Stimulated activated CD4-positive, alpha-beta T cell treated with anti-CD3 and anti-CD28 coated beads, Interleukin-1b, Interleukin-23, amount 100 ng/mL, for 48 hours (primary cell): ENCODE data around the gene BAZ1B.
"Not testable (repeated sequence)": the region's sequence is repeated elsewhere in the genome, so short reads cannot be mapped to it uniquely, and the experiment has no call there.

Experiments used
- DNase-seq: peaks from one replicate; pipeline ENCODE4 v3.0.0-alpha.2; 2020

Gene BAZ1B

GRCh38 chr7:73503229-73503628, 18.9 kb downstream of the BAZ1B start:
- DNase-seq = no peak

DNA sequence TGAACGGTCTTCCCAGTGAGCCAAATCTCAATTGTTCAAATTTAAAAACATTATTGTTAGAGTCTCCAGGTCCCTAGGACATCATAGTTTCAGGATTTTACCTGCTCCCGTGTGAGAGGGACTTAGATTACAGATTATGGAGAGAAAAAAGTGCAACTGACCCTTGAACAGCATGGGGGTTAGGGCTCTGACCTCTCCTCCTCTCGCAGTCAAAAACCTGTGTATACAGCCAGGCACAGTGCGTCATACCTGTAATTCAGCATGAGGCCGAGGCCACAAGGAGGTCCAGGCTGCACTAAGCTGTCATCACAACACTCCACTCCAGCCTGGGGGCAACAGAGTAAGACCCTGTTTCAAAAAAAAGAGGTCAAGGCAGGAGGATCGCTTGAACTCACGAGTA, 25.5 kb downstream of the BAZ1B start:
- no peak for DNase-seq

DNA sequence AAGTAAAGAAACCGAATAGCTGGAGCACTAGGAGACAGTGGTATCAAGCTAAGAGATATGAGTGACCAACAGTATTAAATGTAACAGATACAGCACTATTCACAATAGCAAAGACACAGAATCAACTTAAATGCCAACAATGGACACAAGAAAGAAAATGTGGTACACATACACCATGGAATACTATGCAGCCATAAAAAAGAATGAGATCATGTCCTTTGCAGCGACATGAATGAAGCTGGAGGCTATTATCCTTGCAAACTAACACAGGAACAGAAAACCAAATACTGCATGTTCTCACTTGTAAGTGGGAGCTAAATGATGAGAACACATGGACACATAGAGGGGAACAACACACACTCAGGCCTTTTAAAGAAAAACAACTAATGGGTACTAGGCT, 26.6 kb downstream of the BAZ1B start:
- DNase-seq = not testable (repeated sequence)

DNA sequence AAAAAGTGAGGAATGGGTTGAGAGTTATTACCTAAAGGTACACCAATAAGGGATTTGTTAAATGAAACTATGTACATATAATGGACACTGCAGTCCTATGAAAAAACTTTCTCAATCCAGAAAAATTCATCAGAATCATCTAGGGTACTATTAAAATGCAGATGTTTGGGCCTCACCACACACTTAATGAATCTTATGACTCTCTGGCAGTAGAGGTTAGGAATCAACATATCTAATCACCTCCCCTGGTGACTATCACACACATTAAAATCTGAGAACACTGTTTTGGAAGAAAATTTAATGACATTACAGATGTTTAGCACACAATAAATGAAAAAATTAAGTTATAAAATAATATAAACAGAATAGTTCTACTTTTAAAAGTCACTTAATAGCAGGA, 32.1 kb downstream of the BAZ1B start:
- DNase-seq = no peak

GRCh38 chr7:73487486-73487885, 34.6 kb downstream of the BAZ1B start:
- DNase-seq = no peak

DNA sequence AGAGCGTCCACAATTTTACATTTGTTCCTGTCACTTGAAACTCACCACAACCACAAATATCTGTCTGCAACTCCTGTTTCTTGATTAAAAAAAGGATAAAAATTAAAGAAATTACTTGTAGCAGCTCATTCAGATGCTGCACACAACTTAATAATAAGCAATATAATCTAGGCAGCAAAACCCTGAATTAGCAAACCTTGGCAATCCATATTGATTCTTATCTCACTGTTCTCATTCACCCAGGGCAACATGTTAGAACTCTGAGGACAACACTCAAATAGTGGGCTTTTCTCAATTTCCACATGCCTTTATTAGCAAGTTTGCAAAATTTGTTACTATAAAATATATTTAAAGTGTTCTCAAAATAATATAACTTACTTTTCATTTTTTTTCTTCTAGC, 38.9 kb downstream of the BAZ1B start:
- no peak for DNase-seq

- DNase-seq = no peak
Observed at GRCh38 chr7:73482746-73483145, 39.3 kb downstream of the BAZ1B start.

- not testable (repeated sequence) for DNase-seq
Observed at GRCh38 chr7:73481521-73481920, 40.6 kb downstream of the BAZ1B start.

DNA sequence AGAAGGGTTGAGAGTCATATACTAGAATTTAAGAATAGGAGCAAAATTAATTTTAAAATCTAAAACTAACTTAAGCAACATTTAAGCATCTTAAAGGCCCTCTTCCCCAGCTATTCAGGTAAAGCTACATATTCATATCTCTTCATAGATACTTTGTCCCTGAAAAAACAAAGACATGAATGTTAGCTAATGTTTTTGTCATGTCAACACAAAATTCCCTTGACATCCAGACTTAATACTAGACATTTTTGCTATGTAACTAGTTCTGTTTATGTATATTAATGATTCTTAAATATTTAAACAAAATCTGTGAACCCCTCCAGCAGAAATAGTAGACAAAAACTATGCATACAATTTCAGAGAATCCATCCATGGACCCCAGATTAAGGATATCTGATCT, 43.5 kb downstream of the BAZ1B start:
- no peak for DNase-seq

DNA sequence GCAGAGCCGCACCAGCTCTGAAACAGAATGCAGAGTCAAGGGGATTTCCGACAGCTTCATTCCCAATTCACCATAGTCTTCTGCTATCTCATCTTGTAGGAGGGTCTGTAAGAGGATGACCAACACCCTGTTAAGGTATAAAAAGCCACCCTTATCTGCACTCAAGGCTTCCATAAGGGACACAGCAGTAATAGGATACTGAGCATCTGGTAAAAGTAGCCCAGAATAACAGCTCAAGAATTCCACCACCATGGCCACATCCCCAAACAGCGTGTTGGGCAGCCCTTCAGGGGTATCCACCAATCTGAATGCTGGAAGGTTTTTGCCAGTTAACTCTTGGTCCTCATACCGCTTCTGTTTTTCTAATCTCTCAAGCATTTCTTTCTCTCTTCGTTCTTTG, 44.7 kb downstream of the BAZ1B start:
- no peak for DNase-seq

- no peak for DNase-seq
Observed at GRCh38 chr7:73470208-73470607, 51.9 kb downstream of the BAZ1B start.

- not testable (repeated sequence) for DNase-seq
Observed at GRCh38 chr7:73467046-73467445, 55.0 kb downstream of the BAZ1B start.

DNA sequence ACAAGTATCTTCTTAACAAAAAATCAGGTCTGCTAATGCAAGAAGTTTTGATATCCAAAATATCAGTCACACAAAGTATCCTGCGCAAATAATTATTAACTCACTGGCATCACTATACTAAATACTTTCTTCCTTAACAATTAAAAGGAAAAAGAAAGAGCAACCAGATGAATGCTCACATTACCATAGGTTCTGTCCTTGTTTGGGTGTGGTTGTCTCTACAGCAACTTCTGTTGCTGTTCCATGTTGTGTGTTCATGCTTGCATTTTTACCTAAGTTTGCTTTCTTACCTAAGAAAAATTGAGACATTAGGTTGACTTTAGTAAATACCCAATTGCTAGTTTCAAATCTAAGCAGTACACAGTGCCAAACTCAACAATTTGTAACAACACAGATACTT, 56.0 kb downstream of the BAZ1B start:
- no peak for DNase-seq

DNA sequence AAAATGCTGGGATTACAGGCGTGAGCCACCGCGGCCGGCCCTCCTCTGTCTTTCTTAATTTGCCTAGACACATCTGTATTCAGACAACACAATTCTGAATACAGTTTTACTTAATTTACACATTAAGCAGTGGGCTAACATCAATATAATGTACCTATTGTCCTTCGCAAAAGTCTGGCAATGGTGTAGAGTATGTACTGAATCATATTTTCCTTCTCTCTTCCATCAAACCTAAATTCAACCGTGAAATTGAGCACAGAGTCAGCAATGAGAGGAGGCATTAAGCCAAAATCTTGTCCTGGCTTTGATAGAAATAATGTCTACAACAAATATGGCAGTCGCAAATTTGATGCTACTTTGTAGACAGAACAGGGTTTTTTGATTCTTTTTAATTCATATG, 58.1 kb downstream of the BAZ1B start:
- DNase-seq = no peak

DNA sequence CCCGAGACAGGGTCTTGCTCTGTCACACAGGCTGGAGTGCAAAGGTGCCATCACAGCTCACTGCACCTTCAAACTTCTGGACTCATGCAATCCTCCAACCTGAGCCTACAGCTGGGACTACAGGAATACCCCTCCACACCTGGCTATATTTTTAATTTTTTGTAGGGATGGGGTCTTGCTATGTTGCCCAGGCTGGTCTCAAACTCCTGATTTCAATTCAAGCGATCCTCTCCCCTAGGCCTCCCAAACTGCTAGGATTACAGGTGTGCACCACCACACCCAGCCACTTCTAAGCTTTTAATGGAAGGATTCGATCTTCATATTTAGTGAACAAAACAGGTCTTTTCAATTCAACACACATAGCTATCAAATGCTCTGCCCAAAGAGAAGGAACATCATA, 58.8 kb downstream of the BAZ1B start:
- no peak for DNase-seq

DNA sequence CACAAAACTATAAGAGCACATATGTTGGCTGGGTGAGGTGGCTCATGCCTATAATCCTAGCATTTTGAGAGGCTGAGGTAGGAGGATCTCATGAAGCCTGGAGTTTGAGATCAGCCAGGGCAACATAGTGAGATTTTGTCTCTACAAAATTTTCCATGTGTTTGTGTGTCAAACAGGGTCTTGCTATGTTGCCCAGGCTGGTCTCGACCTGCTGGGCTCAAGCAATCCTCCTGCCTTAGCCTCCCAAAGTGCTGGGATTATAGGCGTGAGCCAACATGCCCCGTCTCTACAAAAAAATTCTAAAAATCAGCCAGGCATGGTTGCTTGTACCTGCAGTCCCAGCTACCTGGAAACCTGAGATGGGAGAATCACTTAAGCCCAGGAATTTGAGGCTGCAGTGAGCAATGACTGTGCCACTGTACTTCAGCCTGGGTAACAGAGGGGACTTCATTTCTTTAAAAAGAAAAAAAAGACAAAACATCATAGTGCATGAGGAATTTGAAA, 60.3 kb downstream of the BAZ1B start:
- DNase-seq = no peak

DNA sequence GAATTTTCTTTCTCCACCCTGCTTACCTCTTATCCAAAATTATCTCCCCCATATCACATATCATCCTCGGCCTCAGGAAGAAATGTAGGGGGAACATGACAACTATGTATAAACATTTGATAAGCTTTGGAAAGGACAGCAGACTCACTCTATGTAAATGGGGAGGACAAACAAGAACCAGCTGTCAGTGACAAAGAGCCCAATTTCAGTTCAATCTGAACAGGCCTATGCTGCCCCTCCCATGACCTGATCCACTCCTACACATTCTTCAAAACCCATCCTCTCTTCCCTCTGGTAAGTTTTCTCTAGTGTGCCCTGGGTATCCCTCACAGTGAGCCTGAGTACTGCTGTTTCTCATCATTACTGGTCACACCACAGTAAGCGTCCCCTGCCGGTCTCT, 67.7 kb downstream of the BAZ1B start:
- DNase-seq = no peak

DNA sequence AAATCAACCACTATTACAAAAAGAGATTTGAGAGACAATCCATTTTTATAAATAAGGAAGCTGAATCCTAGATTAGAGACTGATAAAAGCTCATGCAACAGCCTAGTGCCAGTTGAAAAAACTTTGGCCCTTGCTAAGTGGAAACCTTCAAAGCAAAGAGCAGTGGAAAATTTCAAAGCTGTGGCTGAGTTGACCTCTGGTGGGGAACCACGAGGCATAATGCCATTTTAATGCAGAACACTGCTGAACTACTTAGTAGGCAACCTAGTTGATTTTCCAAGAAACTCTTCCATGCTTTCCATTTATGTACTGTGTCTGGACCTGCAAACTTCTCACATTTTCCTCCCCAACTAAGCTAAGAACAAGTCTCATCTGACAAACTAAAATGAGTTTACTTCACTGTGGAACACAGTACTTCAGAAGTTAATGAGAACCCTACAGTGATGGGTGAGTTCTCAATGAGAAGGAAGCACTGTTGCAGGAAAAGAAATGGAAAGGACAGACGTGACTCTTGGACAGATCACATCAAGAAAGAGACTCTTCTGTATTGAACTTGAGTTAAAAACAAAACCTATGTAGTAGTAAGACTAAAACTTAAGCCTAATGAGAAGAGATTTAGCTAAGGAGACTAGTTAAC, 69.0 kb downstream of the BAZ1B start:
- DNase-seq = no peak

- no peak for DNase-seq
Observed at GRCh38 chr7:73451780-73452398, 70.2 kb downstream of the BAZ1B start.

DNA sequence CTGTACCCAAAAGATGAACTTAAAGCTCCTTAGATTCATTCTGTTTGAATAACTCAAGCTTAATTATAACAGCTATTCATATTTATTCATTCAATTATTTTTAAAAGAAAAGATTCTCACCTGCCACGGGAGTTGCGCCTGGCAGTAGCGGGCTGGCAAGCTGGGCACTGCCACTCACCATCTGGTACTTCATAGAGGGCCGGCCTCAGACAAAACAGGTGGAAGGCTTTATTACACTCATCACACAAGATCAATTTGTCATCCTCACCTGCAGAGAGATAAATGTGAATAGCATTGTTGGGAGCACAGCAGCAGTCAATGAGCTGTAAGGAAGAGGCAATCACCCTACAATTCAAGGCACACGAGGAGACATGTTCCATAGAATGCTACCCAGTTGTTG, 72.7 kb downstream of the BAZ1B start:
- no peak for DNase-seq

DNA sequence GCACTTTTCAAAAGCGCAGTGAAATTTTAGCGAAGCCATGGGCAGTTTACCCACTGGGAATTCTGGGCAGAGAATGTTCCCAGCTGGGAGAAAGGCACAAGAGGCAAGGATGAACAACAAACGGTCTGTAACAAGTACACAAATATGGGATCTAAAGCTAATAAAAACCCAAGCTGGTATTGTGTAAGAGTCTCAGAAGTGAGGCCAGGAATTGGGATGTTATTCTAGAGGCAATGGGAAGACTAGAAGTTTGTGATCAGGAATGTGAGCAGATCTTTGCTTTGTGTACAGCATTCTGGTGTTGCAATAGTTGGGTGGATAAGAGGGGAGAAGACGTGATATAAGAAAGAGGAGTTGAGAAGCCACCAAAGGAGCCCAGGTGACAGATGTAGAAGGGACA, 73.5 kb downstream of the BAZ1B start:
- no peak for DNase-seq

GRCh38 chr7:73447121-73447733, 74.9 kb downstream of the BAZ1B start:
- no peak for DNase-seq

DNA sequence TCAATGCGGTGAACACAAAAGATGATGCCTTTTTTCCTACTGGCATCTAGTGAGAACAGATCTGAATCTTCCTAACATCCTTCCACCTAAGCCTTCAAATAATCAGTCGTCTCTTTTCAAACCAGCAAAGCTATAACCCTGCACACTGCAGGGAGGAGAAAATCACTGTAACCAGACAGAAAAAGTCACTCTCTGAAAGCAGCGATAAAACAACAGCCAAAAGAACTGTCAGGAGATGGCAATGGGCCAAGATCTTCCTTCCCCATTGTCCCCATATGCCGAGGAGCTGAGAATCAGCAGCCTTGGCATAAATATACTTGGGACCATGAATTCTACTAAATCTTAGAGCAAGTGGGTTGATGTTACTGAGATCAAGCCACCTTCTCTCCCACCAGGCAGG, 75.4 kb downstream of the BAZ1B start:
- DNase-seq = no peak

GRCh38 chr7:73443548-73444255, 78.4 kb downstream of the BAZ1B start:
- no peak for DNase-seq
